ENCODE measurements around the gene LPO.

The LPO gene

GRCh38 chr17:58315750-58316149 is 77.4 kb downstream of the LPO start:
- DNase-seq (ENCODE audit: low read depth in 3 of 3, low spot score in 1 of 3): no peak

- DNase-seq (ENCODE audit: low read depth in 3 of 3, low spot score in 1 of 3): no peak
Measured at GRCh38 chr17:58316260-58316960, 78.0 kb downstream of the LPO start.

- DNase-seq (ENCODE audit: low read depth in 3 of 3, low spot score in 1 of 3): peak in 2 of 3 donors; percentile 56 to 65
Measured at GRCh38 chr17:58317421-58318064, 79.2 kb downstream of the LPO start.

- DNase-seq (ENCODE audit: low read depth in 3 of 3, low spot score in 1 of 3): no peak
Measured at GRCh38 chr17:58318065-58318481, 79.7 kb downstream of the LPO start.

Data from stimulated activated CD4-positive, alpha-beta T cell treated with anti-CD3 and anti-CD28 coated beads, TNF-alpha, amount 100 ng/mL, for 1 hour (primary cell).